ENCODE measurements around the gene GNAT1.

The GNAT1 gene

GRCh38 chr3:50174947-50175524 is 16.4 kb upstream of the GNAT1 start:
- H3K27me3 ChIP-seq (ENCODE audit: control insufficient read depth in 5 of 5, insufficient read depth in 4 of 5, low read length in 5 of 5): no peaks in the 10 kb centered on the region
- no peak overlapping the region for H3K9ac ChIP-seq (ENCODE audit: low read length in 5 of 5)
- H3K4me1 ChIP-seq (ENCODE audit: control insufficient read depth in 5 of 5, insufficient read depth in 5 of 5, low read length in 5 of 5): peaks cover 2 to 29% (median 10%) of the 10 kb centered on the region in 5 donors
- peaks cover 0 to 35% (median 20%) of the 10 kb centered on the region in 5 donors for H3K36me3 ChIP-seq (ENCODE audit: control insufficient read depth in 5 of 5, insufficient read depth in 5 of 5, low read length in 5 of 5)
- no peak overlapping the region for H3K4me3 ChIP-seq (ENCODE audit: low read depth in 1 of 5, low read length in 5 of 5)
- no peak overlapping the region for H3K27ac ChIP-seq (ENCODE audit: low read depth, low read length)
- no peaks in the 10 kb centered on the region for H3K9me3 ChIP-seq (ENCODE audit: control insufficient read depth in 5 of 5, low read length in 5 of 5)

- no peak overlapping the region for H3K27ac ChIP-seq (ENCODE audit: low read depth, low read length)
- peaks cover 0 to 38% (median 27%) of the 10 kb centered on the region in 5 donors for H3K36me3 ChIP-seq (ENCODE audit: control insufficient read depth in 5 of 5, insufficient read depth in 5 of 5, low read length in 5 of 5)
- no peaks in the 10 kb centered on the region for H3K27me3 ChIP-seq (ENCODE audit: control insufficient read depth in 5 of 5, insufficient read depth in 4 of 5, low read length in 5 of 5)
- peaks cover 0 to 11% (median 4%) of the 10 kb centered on the region in 5 donors for H3K4me1 ChIP-seq (ENCODE audit: control insufficient read depth in 5 of 5, insufficient read depth in 5 of 5, low read length in 5 of 5)
- no peak overlapping the region for H3K4me3 ChIP-seq (ENCODE audit: low read depth in 1 of 5, low read length in 5 of 5)
- H3K9ac ChIP-seq (ENCODE audit: low read length in 5 of 5): no peak overlapping the region
- no peaks in the 10 kb centered on the region for H3K9me3 ChIP-seq (ENCODE audit: control insufficient read depth in 5 of 5, low read length in 5 of 5)
Observed at GRCh38 chr3:50177346-50177745, 14.1 kb upstream of the GNAT1 start.

- Histone ChIP-seq H3K9me3 (ENCODE audit: control insufficient read depth in 5 of 5, low read length in 5 of 5) (no peaks in the 10 kb centered on the region), H3K4me1 (ENCODE audit: control insufficient read depth in 5 of 5, insufficient read depth in 5 of 5, low read length in 5 of 5) (peaks cover 0 to 6% (median 4%) of the 10 kb centered on the region in 5 donors), H3K4me3 (ENCODE audit: low read depth in 1 of 5, low read length in 5 of 5) (no peak overlapping the region), H3K9ac (ENCODE audit: low read length in 5 of 5) (no peak overlapping the region), H3K36me3 (ENCODE audit: control insufficient read depth in 5 of 5, insufficient read depth in 5 of 5, low read length in 5 of 5) (peaks cover 0 to 50% (median 32%) of the 10 kb centered on the region in 5 donors), H3K27ac (ENCODE audit: low read depth, low read length) (no peak overlapping the region), H3K27me3 (ENCODE audit: control insufficient read depth in 5 of 5, insufficient read depth in 4 of 5, low read length in 5 of 5) (no peaks in the 10 kb centered on the region)
Observed at GRCh38 chr3:50179710-50180109, 11.7 kb upstream of the GNAT1 start.

GRCh38 chr3:50181985-50182384 is 9.4 kb upstream of the GNAT1 start:
- no peaks in the 10 kb centered on the region for H3K9me3 ChIP-seq (ENCODE audit: control insufficient read depth in 5 of 5, low read length in 5 of 5)
- H3K4me3 ChIP-seq (ENCODE audit: low read depth in 1 of 5, low read length in 5 of 5): no peak overlapping the region
- H3K9ac ChIP-seq (ENCODE audit: low read length in 5 of 5): no peak overlapping the region
- peaks cover 0 to 51% (median 34%) of the 10 kb centered on the region in 5 donors for H3K36me3 ChIP-seq (ENCODE audit: control insufficient read depth in 5 of 5, insufficient read depth in 5 of 5, low read length in 5 of 5)
- peaks cover 0 to 5% (median 4%) of the 10 kb centered on the region in 5 donors for H3K4me1 ChIP-seq (ENCODE audit: control insufficient read depth in 5 of 5, insufficient read depth in 5 of 5, low read length in 5 of 5)
- no peak overlapping the region for H3K27ac ChIP-seq (ENCODE audit: low read depth, low read length)
- H3K27me3 ChIP-seq (ENCODE audit: control insufficient read depth in 5 of 5, insufficient read depth in 4 of 5, low read length in 5 of 5): no peaks in the 10 kb centered on the region

GRCh38 chr3:50182533-50183099 is 8.8 kb upstream of the GNAT1 start:
- no peak overlapping the region for H3K9ac ChIP-seq (ENCODE audit: low read length in 5 of 5)
- H3K36me3 ChIP-seq (ENCODE audit: control insufficient read depth in 5 of 5, insufficient read depth in 5 of 5, low read length in 5 of 5): peaks cover 0 to 48% (median 34%) of the 10 kb centered on the region in 5 donors

GRCh38 chr3:50183755-50184154 is 7.7 kb upstream of the GNAT1 start:
- H3K4me1 ChIP-seq (ENCODE audit: control insufficient read depth in 5 of 5, insufficient read depth in 5 of 5, low read length in 5 of 5): no peaks in the 10 kb centered on the region
- no peak overlapping the region for H3K4me3 ChIP-seq (ENCODE audit: low read depth in 1 of 5, low read length in 5 of 5)
- no peak overlapping the region for H3K9ac ChIP-seq (ENCODE audit: low read length in 5 of 5)
- no peak overlapping the region for H3K27ac ChIP-seq (ENCODE audit: low read depth, low read length)
- H3K27me3 ChIP-seq (ENCODE audit: control insufficient read depth in 5 of 5, insufficient read depth in 4 of 5, low read length in 5 of 5): no peaks in the 10 kb centered on the region
- peaks cover 0 to 51% (median 37%) of the 10 kb centered on the region in 5 donors for H3K36me3 ChIP-seq (ENCODE audit: control insufficient read depth in 5 of 5, insufficient read depth in 5 of 5, low read length in 5 of 5)
- no peaks in the 10 kb centered on the region for H3K9me3 ChIP-seq (ENCODE audit: control insufficient read depth in 5 of 5, low read length in 5 of 5)

More at GRCh38 chr3:50182533-50183099, 8.8 kb upstream of the GNAT1 start:
- Histone ChIP-seq H3K4me1 (ENCODE audit: control insufficient read depth in 5 of 5, insufficient read depth in 5 of 5, low read length in 5 of 5) (no peaks in the 10 kb centered on the region), H3K27ac (ENCODE audit: low read depth, low read length) (no peak overlapping the region), H3K4me3 (ENCODE audit: low read depth in 1 of 5, low read length in 5 of 5) (no peak overlapping the region), H3K9me3 (ENCODE audit: control insufficient read depth in 5 of 5, low read length in 5 of 5) (no peaks in the 10 kb centered on the region), H3K27me3 (ENCODE audit: control insufficient read depth in 5 of 5, insufficient read depth in 4 of 5, low read length in 5 of 5) (no peaks in the 10 kb centered on the region)

GRCh38 chr3:50184242-50184978 is 7.0 kb upstream of the GNAT1 start:
- no peaks in the 10 kb centered on the region for H3K4me1 ChIP-seq (ENCODE audit: control insufficient read depth in 5 of 5, insufficient read depth in 5 of 5, low read length in 5 of 5)
- H3K9ac ChIP-seq (ENCODE audit: low read length in 5 of 5): no peak overlapping the region
- H3K27ac ChIP-seq (ENCODE audit: low read depth, low read length): no peak overlapping the region
- peaks cover 0 to 51% (median 37%) of the 10 kb centered on the region in 5 donors for H3K36me3 ChIP-seq (ENCODE audit: control insufficient read depth in 5 of 5, insufficient read depth in 5 of 5, low read length in 5 of 5)
- no peaks in the 10 kb centered on the region for H3K9me3 ChIP-seq (ENCODE audit: control insufficient read depth in 5 of 5, low read length in 5 of 5)
- no peaks in the 10 kb centered on the region for H3K27me3 ChIP-seq (ENCODE audit: control insufficient read depth in 5 of 5, insufficient read depth in 4 of 5, low read length in 5 of 5)
- H3K4me3 ChIP-seq (ENCODE audit: low read depth in 1 of 5, low read length in 5 of 5): no peak overlapping the region

- no peaks in the 10 kb centered on the region for H3K9me3 ChIP-seq (ENCODE audit: control insufficient read depth in 5 of 5, low read length in 5 of 5)
- H3K4me3 ChIP-seq (ENCODE audit: low read depth in 1 of 5, low read length in 5 of 5): no peak overlapping the region
- no peak overlapping the region for H3K27ac ChIP-seq (ENCODE audit: low read depth, low read length)
- H3K27me3 ChIP-seq (ENCODE audit: control insufficient read depth in 5 of 5, insufficient read depth in 4 of 5, low read length in 5 of 5): no peaks in the 10 kb centered on the region
- peaks cover 0 to 51% (median 37%) of the 10 kb centered on the region in 5 donors for H3K36me3 ChIP-seq (ENCODE audit: control insufficient read depth in 5 of 5, insufficient read depth in 5 of 5, low read length in 5 of 5)
- H3K9ac ChIP-seq (ENCODE audit: low read length in 5 of 5): no peak overlapping the region
- no peaks in the 10 kb centered on the region for H3K4me1 ChIP-seq (ENCODE audit: control insufficient read depth in 5 of 5, insufficient read depth in 5 of 5, low read length in 5 of 5)
Observed at GRCh38 chr3:50185230-50185629, 6.2 kb upstream of the GNAT1 start.

- no peak overlapping the region for H3K27ac ChIP-seq (ENCODE audit: low read depth, low read length)
- H3K36me3 ChIP-seq (ENCODE audit: control insufficient read depth in 5 of 5, insufficient read depth in 5 of 5, low read length in 5 of 5): peaks cover 0 to 51% (median 37%) of the 10 kb centered on the region in 5 donors
Observed at GRCh38 chr3:50186096-50186495, 5.3 kb upstream of the GNAT1 start.

GRCh38 chr3:50187750-50188149 is 3.7 kb upstream of the GNAT1 start:
- H3K4me3 ChIP-seq (ENCODE audit: low read depth in 1 of 5, low read length in 5 of 5): no peak overlapping the region
- H3K9ac ChIP-seq (ENCODE audit: low read length in 5 of 5): no peak overlapping the region
- no peak overlapping the region for H3K27ac ChIP-seq (ENCODE audit: low read depth, low read length)
- peaks cover 0 to 44% (median 28%) of the 10 kb centered on the region in 5 donors for H3K36me3 ChIP-seq (ENCODE audit: control insufficient read depth in 5 of 5, insufficient read depth in 5 of 5, low read length in 5 of 5)
- peaks cover 0 to 10% (median 8%) of the 10 kb centered on the region in 5 donors for H3K27me3 ChIP-seq (ENCODE audit: control insufficient read depth in 5 of 5, insufficient read depth in 4 of 5, low read length in 5 of 5)
- H3K4me1 ChIP-seq (ENCODE audit: control insufficient read depth in 5 of 5, insufficient read depth in 5 of 5, low read length in 5 of 5): peaks cover 0 to 2% (median 0%) of the 10 kb centered on the region in 5 donors
- H3K9me3 ChIP-seq (ENCODE audit: control insufficient read depth in 5 of 5, low read length in 5 of 5): no peaks in the 10 kb centered on the region

More at GRCh38 chr3:50186096-50186495, 5.3 kb upstream of the GNAT1 start:
- no peak overlapping the region for H3K9ac ChIP-seq (ENCODE audit: low read length in 5 of 5)
- H3K9me3 ChIP-seq (ENCODE audit: control insufficient read depth in 5 of 5, low read length in 5 of 5): no peaks in the 10 kb centered on the region
- H3K27me3 ChIP-seq (ENCODE audit: control insufficient read depth in 5 of 5, insufficient read depth in 4 of 5, low read length in 5 of 5): no peaks in the 10 kb centered on the region
- no peaks in the 10 kb centered on the region for H3K4me1 ChIP-seq (ENCODE audit: control insufficient read depth in 5 of 5, insufficient read depth in 5 of 5, low read length in 5 of 5)
- no peak overlapping the region for H3K4me3 ChIP-seq (ENCODE audit: low read depth in 1 of 5, low read length in 5 of 5)

All from subcutaneous abdominal adipose tissue (tissue), 5 donors.